NCI-H2196 treated with DMSO at 0.1 percent for 48 hours (cell line): ENCODE results near the gene UBE2O.
A peak's percentile ranks its signal among the peaks of the same experiment; 100 is the strongest.

Experiments used
- DNase-seq: peaks from one replicate; lab custom pipeline; 2025; ENCODE audit not compliant: unreplicated experiment; lab: John Stamatoyannopoulos, UW

The UBE2O gene

GRCh38 chr17:76417499-76418143 is 35.3 kb downstream of the UBE2O start:
- peak; percentile 98 for DNase-seq

- DNase-seq, result no peak
Measured at GRCh38 chr17:76416899-76417298, 36.1 kb downstream of the UBE2O start.

- no peak for DNase-seq
Measured at GRCh38 chr17:76416457-76416856, 36.5 kb downstream of the UBE2O start.

- no peak for DNase-seq
Measured at GRCh38 chr17:76415786-76416185, 37.2 kb downstream of the UBE2O start.

- peak; percentile 84 for DNase-seq
Measured at GRCh38 chr17:76414334-76415295, 38.3 kb downstream of the UBE2O start.

GRCh38 chr17:76411247-76411646 is 41.7 kb downstream of the UBE2O start:
- no peak for DNase-seq

- DNase-seq, result no peak
Measured at GRCh38 chr17:76410328-76410965, 42.5 kb downstream of the UBE2O start.

GRCh38 chr17:76408037-76408849 is 44.7 kb downstream of the UBE2O start:
- DNase-seq, result peak; percentile 79

GRCh38 chr17:76407509-76407908 is 45.4 kb downstream of the UBE2O start:
- no peak for DNase-seq

- DNase-seq, result peak; percentile 93
Measured at GRCh38 chr17:76405967-76406647, 46.8 kb downstream of the UBE2O start.

- DNase-seq, result no peak
Measured at GRCh38 chr17:76405607-76405966, 47.4 kb downstream of the UBE2O start.

- DNase-seq, result no peak
Measured at GRCh38 chr17:76404976-76405563, 47.9 kb downstream of the UBE2O start.

GRCh38 chr17:76404256-76404655 is 48.7 kb downstream of the UBE2O start:
- no peak for DNase-seq

GRCh38 chr17:76402711-76403110 is 50.2 kb downstream of the UBE2O start:
- DNase-seq, result no peak

- DNase-seq, result no peak
Measured at GRCh38 chr17:76399175-76400172, 53.5 kb downstream of the UBE2O start.

GRCh38 chr17:76398523-76399174 is 54.3 kb downstream of the UBE2O start:
- no peak for DNase-seq

- DNase-seq, result peak; percentile 88
Measured at GRCh38 chr17:76397687-76398522, 55.0 kb downstream of the UBE2O start.
